SU-DHL-6 (cell line): ENCODE results near the gene HECTD4.

Experiments used
- H2AFZ ChIP-seq: fragments of 200-600 bp; sonication (generic); 2 replicates; pipeline ENCODE4 v1.6.1; 2014; ENCODE audit warnings: low read depth, mild to moderate bottlenecking, moderate library complexity, mixed read lengths, antibody characterized with exemption, low read length; ENCODE audit not compliant: severe bottlenecking
- H3F3A ChIP-seq: fragments of 200-600 bp; shearing (Covaris generic); 2 replicates; pipeline ENCODE4 v1.6.0; 2016; ENCODE audit warnings: antibody characterized with exemption, mild to moderate bottlenecking; ENCODE audit not compliant: insufficient read depth
- H3K27ac ChIP-seq: fragments of 200-600 bp; sonication (generic); 2 replicates; pipeline ENCODE4 v1.5.1; 2016; ENCODE audit warnings: low read depth, mild to moderate bottlenecking, low read length, moderate library complexity, mixed read lengths
- H3K27me3 ChIP-seq: fragments of 200-600 bp; sonication (generic), shearing (Covaris generic); 2 replicates; pipeline ENCODE4 v1.6.0; 2014; ENCODE audit warnings: mild to moderate bottlenecking, low read length
- H3K36me3 ChIP-seq: fragments of 200-600 bp; sonication (generic); 2 replicates; pipeline ENCODE4 v1.6.1; 2014; ENCODE audit warnings: mild to moderate bottlenecking, low read length, mixed read lengths
- H3K4me2 ChIP-seq: fragments of 300-600, 200-600 bp; shearing (Covaris generic), sonication (generic); 2 replicates; pipeline ENCODE4 v1.6.0; 2014; ENCODE audit warnings: low read length, low read depth, mild to moderate bottlenecking; ENCODE audit not compliant: poor library complexity, severe bottlenecking
- H3K4me3 ChIP-seq: fragments of 200-600 bp; sonication (generic); 2 replicates; pipeline ENCODE4 v1.5.1; 2014; ENCODE audit warnings: antibody characterized with exemption, low read length, mild to moderate bottlenecking, mixed read lengths; ENCODE audit not compliant: insufficient read depth, poor library complexity, severe bottlenecking
- H3K79me2 ChIP-seq: fragments of 200-600 bp; sonication (generic); 2 replicates; pipeline ENCODE4 v1.6.1; 2014; ENCODE audit warnings: mild to moderate bottlenecking, low read length, moderate library complexity; ENCODE audit not compliant: insufficient read depth
- H3K9ac ChIP-seq: fragments of 200-600 bp; sonication (generic); 2 replicates; pipeline ENCODE4 v1.7.0; 2014; ENCODE audit warnings: mild to moderate bottlenecking, low read length
- H3K9me2 ChIP-seq: fragments of 200-600 bp; sonication (generic); replicated peaks from 2 replicates; pipeline ENCODE4 v1.6.1; 2014; ENCODE audit warnings: low read length; ENCODE audit not compliant: insufficient read depth
- H3K9me3 ChIP-seq: fragments of 200-600 bp; sonication (generic); 2 replicates; pipeline ENCODE4 v1.6.1; 2014; ENCODE audit warnings: low read length, mixed read lengths; ENCODE audit not compliant: insufficient read depth
- H4K20me1 ChIP-seq: fragments of 200-600 bp; sonication (generic); 2 replicates; pipeline ENCODE4 v1.6.1; 2014; ENCODE audit warnings: low read depth, mild to moderate bottlenecking, antibody characterized with exemption, low read length, moderate library complexity, mixed read lengths
- EZH2phosphoT487 ChIP-seq: fragments of 200-600 bp; sonication (generic), shearing (Covaris generic); conservative IDR thresholded peaks from 2 replicates; pipeline ENCODE4 v1.6.1; 2018; ENCODE audit warnings: mild to moderate bottlenecking, antibody characterized with exemption, low read length, moderate library complexity, mixed read lengths
- TF ChIP-seq, protein P1 (sequence below): fragments of 200-600 bp; sonication (generic); IDR thresholded peaks from one replicate; pipeline ENCODE4 v1.5.1; 2017; ENCODE audit warnings: antibody characterized with exemption, mild to moderate bottlenecking, low read length, moderate library complexity; ENCODE audit not compliant: insufficient read depth, poor library complexity, severe bottlenecking

Gene HECTD4

DNA sequence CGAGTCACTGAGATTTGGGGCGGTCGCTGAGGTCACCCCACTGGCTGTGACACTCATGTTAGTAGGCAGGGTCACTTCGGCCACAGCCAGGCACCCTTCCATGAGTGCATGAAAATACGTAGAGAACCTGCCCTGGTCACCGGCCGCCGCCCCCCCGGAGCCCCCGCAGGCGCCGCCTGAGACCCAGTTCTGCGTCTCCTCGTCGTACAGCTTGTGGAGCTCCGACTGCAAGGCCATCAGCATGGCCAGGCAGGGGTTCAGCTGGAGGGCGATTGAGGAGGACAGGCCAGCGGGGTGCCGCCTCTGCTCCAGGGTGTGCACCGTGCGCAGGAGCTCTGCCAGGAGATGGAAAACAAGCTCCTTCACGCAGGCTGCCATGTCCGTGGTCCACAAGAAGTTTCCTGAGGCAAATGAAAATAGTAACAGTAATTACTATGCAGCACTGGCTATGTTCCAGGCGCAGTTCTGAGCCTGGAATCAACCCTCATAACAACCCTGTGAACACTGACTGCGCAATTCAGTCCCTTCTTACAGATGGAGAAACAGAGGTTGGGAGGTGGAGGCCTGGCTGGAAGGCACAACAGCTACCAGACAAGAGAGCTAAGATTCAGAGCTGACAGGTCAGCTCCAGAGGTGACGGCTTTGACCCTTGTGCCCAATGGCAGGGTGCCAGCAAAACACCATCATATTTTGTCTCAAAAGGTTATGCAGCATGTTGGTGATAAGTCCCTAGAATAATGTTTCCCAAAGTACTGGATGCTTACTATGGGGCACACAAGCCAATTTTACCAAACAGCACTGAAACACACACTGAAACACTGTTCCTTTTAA, 196.9 kb downstream of the HECTD4 start:
- Histone ChIP-seq H3K79me2 (no peaks in the 10 kb centered on the region), H4K20me1 (no peaks in the 10 kb centered on the region), H3F3A (no peaks in the 10 kb centered on the region), H3K9ac (no peak overlapping the region), H3K4me2 (no peak overlapping the region), H3K27ac (no peak overlapping the region), H3K27me3 (no peaks in the 10 kb centered on the region), H3K9me3 (no peaks in the 10 kb centered on the region), H2AFZ (no peak overlapping the region), H3K9me2 (no peaks in the 10 kb centered on the region), H3K4me3 (no peak overlapping the region), H3K36me3 (peaks cover 3% of the 10 kb centered on the region; the same call in 1 of the 2 replicates)
- TF ChIP-seq EZH2phosphoT487, result no peak
- TF ChIP-seq, protein P1, sequence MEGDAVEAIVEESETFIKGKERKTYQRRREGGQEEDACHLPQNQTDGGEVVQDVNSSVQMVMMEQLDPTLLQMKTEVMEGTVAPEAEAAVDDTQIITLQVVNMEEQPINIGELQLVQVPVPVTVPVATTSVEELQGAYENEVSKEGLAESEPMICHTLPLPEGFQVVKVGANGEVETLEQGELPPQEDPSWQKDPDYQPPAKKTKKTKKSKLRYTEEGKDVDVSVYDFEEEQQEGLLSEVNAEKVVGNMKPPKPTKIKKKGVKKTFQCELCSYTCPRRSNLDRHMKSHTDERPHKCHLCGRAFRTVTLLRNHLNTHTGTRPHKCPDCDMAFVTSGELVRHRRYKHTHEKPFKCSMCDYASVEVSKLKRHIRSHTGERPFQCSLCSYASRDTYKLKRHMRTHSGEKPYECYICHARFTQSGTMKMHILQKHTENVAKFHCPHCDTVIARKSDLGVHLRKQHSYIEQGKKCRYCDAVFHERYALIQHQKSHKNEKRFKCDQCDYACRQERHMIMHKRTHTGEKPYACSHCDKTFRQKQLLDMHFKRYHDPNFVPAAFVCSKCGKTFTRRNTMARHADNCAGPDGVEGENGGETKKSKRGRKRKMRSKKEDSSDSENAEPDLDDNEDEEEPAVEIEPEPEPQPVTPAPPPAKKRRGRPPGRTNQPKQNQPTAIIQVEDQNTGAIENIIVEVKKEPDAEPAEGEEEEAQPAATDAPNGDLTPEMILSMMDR, result no peak

DNA sequence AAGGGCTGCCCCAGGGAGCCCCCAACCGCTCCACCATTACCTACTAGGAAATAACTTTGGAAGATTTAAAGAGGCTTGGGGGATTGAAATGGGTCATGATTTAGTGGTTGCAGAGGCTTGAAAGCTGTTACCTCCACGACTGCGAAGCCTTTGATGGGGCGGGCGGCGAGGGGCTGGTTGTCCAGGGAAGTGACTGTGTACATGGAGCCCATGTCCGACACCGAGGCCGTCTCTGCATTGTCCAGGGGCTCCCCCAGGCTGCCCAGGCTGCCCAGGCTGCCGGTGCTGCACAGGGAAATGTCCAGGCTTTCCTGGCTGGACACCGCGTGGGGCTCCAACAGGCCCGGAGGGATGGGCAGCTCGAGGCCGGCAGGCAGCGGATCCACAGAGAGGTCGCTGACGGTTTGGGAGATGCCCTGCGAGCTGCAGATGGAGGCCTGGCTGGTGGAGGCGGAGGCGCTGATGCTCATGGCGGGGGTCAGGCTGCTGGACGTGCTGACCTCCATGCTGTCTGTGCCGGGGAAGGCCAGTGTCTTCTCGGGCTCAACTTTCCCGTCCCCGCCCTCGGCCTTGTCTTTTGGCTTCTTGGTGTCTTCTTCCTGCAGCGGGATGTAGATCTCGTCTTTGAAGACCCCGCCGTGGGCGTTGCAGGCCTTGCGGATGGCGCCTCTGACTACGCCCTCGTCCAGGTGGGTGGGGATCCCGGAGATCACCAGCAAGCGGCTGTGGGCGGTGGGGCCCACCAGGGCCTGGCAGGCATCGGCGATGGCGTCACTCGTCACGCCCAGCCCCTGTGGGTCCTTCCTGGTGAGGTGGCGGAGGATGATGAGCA, 198.0 kb downstream of the HECTD4 start:
- TF ChIP-seq, protein P1, result no peak
- no peak for TF ChIP-seq EZH2phosphoT487
- no peaks in the 10 kb centered on the region for H3K9me2 ChIP-seq
- H3K9ac ChIP-seq, result no peak overlapping the region
- H3K9me3 ChIP-seq, result no peaks in the 10 kb centered on the region
- no peak overlapping the region for H2AFZ ChIP-seq
- H3K4me3 ChIP-seq, result no peak overlapping the region
- no peaks in the 10 kb centered on the region for H3K79me2 ChIP-seq
- no peaks in the 10 kb centered on the region for H3K27me3 ChIP-seq
- H3F3A ChIP-seq, result no peaks in the 10 kb centered on the region
- H3K4me2 ChIP-seq, result no peak overlapping the region
- H3K36me3 ChIP-seq, result no peaks in the 10 kb centered on the region
- H3K27ac ChIP-seq, result no peak overlapping the region
- H4K20me1 ChIP-seq, result no peaks in the 10 kb centered on the region

- no peak overlapping the region for H3K4me2 ChIP-seq
- no peak overlapping the region for H3K27ac ChIP-seq
- H4K20me1 ChIP-seq, result no peaks in the 10 kb centered on the region
- no peaks in the 10 kb centered on the region for H3K9me3 ChIP-seq
- no peak overlapping the region for H3K4me3 ChIP-seq
- H3K9ac ChIP-seq, result no peak overlapping the region
- no peak overlapping the region for H2AFZ ChIP-seq
- H3K9me2 ChIP-seq, result no peaks in the 10 kb centered on the region
- H3F3A ChIP-seq, result no peaks in the 10 kb centered on the region
- TF ChIP-seq EZH2phosphoT487, result no peak
- TF ChIP-seq, protein P1, result no peak
- H3K36me3 ChIP-seq, result no peaks in the 10 kb centered on the region
- no peaks in the 10 kb centered on the region for H3K79me2 ChIP-seq
- no peaks in the 10 kb centered on the region for H3K27me3 ChIP-seq
Observed at GRCh38 chr12:112183141-112184021, 198.8 kb downstream of the HECTD4 start.
